Measurements from ENCODE around the gene COBL.
A peak's percentile ranks its signal among the peaks of the same experiment; 100 is the strongest.

Gene COBL

DNA sequence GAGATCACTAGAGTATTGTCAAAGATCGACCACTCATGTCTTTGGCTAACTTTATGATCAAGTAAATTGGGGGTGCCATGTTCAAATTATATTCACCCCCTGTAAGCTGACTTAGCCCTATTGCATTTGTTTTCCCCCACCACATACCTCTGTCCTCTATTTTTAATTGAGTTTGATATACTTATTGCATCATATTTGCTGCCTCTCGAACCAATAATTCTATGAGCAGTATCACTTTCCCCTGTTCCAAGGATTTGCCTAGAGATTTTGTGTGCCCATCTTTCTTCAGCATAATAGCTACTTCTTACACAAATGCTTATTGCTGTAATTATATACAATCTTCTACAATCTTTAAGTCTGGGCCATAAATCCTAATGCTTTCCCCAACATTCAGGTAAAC lies 245.2 kb downstream of the COBL start:
- no peak for DNase-seq

DNA sequence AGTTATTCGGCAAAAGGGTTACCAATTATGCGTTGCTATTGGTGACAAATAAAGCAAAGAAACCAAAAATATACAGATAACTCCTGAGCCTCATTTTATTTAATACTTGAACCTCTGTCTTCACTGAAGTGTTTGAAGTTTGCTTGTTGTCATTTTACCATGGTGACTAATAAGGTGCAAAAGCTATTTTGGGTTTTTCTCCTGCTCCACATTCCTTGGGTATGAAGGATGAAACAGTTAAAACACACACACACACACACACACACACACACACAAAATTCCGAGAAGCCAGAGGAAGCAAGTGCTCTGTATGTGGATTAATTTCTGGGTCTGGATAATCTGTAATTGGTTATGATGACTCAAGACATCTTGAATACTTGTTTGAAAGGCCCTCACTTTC lies 246.5 kb downstream of the COBL start:
- DNase-seq: no peak

GRCh38 chr7:51069411-51070083 lies 247.1 kb downstream of the COBL start:
- no peak for DNase-seq

DNA sequence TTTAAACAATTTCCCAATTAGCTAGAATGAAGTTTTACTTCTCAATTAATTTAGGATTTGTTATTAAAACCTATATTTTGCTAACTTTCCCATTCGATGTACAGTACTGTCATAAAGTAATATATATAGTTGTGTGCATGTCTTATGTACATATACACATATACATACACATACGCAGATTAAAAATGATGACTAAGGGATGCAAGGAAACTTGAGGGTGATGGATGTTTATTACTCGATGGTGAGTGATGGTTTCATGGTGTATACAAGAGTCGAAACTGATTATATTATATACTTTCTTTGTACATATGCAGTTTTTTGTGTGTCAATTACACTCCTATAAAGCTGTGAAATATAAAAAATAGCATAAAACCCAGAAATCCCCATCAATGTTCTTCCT lies 248.2 kb downstream of the COBL start:
- no peak for DNase-seq

- DNase-seq: peak; percentile 18 to 34
Measured at GRCh38 chr7:51067757-51068156, 248.9 kb downstream of the COBL start.

GRCh38 chr7:51067258-51067657 lies 249.4 kb downstream of the COBL start:
- DNase-seq: no peak

DNA sequence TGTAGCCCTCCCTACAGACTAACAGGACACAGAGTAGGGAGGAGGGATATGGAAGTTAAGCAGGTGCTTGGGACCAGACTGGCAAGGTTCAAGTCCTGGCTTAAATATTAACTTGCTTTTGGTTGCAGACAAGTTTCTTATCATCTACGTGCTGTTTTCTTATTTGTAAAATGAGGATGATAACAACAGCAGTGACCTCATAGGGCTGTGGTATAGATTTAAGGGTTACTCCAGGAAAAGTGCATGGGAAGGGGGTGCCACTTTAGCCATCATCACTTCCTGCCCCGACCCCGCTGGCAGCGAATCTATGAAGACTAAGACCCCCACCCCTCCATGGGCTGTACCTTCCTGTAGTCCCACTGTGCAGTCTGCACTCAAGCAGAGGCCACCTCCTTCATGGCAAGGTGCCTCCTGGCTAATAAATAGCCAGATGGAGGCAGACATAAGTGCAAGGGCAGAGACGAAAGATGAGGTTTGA lies 250.2 kb downstream of the COBL start:
- DNase-seq: no peak

GRCh38 chr7:51065766-51066165 lies 250.8 kb downstream of the COBL start:
- no peak for DNase-seq

DNA sequence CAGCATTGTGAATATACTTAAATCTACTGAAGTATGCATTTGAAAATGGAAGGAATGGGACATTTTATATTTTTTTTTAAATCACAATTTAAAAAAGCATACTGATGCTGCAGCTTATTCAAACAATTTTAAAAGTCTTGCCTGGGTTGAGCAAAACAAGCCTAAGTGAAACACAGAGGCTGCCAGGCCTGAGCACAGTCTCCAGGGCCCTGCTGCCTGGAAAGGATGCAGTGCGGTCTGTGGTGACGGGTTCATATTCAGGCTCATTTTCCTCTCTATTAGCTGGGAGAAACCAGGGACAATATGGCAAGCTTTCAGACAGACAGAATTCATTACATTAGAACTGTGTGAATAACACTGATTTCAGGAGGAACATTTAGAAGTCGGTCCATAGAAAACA lies 251.9 kb downstream of the COBL start:
- no peak for DNase-seq

GRCh38 chr7:51062222-51062987 lies 254.2 kb downstream of the COBL start:
- no peak for DNase-seq

DNA sequence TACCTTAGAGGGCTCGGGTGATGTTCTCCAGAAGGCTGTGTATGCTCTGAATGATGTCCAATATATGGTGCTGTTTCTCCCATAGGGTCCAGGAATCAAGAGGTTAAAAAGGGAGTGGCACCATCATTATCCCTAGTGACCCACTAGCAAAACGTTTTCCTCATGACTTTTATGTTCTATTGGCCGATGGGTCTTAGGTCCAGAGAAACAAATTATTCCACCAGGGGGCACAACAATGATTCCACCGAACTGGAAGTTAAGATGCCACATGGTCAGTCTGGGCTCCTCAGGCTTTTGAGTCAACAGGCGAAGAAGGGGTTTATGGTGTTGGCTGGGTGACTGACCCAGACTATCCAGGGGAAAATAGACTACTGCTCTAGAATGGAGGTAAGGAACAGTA lies 256.1 kb downstream of the COBL start:
- no peak for DNase-seq

GRCh38 chr7:51059504-51060142 lies 257.0 kb downstream of the COBL start:
- DNase-seq: no peak

GRCh38 chr7:51058764-51059163 lies 257.8 kb downstream of the COBL start:
- no peak for DNase-seq

DNA sequence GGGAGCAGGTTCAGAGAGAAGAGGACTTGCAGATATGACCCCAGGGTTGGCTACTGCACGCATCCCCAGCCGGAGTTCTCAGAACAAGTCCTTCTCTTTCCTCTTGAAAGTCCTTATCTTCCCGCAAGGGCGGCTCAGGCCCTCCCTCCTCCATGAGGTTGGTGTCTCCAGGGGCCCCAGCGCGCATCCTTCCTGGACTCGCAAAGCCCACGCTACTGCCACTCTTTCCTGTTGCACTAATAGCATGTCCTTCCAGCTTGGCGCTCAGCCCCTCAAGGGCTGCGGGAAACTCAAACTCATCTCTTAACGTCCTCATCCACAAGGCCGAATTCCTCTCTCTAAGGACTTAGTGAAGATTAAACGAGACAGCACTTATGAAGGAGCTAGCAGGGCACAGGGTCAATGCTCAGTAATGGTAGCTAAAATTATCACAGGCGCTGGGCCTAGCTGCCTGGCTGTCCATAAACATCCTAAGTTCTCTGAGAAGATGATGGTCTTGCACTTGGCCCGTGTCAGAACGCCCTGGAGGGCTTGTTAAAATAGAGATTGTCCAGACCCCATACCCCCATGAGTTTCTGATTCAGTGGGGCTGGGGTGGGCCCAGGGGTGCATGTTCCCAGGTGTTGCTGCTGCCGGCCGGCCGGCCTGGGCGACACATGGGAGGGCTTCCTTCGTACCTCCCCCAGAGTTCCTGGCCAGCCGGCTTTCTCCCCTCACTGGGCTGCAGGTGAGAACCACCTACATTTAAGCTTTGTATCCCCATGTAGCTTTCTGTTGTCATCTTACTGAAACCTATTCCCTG lies 261.4 kb downstream of the COBL start:
- DNase-seq: no peak

DNA sequence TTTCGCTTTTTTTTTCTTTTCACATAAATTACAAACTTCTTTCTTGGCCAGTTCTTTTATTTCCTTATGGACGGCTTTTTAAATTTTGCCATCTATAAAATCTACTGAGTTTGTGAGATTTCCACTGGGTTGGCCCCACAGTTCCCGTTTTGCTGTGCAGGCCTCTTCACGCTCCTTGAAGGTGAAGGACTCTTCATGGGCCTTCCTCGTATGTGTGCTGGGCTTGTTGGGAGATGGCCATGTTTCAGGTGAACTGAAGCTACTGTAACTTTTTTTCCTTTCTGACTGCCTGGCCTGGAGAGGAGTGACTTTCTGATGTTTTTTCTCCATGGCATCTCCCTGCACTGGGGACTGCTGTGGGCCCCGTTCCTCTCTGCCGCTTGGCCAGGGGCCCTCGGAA lies 262.4 kb downstream of the COBL start:
- DNase-seq: no peak

DNA sequence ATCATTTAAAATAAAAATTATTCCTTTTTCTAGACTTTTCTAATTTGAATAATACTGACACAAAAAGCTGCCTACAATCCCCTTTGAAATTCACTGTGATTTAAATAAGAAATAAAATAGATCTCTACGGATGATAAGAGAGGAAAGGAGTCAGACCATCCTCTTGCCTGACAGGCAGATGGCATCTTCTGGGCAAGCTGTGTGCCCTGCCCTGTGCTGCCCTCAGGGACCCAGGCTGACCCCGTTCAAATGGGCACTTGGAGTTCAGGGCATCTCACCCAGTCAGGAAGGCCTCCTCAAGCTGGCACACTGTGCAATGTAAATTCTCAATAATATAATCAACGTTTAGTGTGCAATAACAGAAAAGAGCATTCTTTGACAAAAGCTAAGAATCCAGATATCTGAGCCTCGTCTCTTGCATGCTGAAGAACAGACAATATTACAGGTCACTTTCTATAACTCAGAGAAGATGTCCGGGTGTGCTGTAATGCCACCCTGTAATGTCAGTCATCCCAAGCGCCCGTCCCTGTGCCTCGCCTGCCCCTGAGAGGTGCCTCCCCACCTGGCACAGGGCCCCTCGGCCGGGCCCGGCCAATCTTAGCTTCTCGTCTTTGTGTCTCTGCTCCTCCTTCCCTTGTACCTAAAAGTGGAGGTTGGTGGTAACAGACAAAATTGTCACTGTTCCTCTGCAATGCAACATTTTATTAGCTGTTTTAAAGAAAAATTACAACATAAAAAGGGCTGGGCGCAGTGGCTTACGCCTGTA lies 263.3 kb downstream of the COBL start:
- DNase-seq: no peak

- no peak for DNase-seq
Measured at GRCh38 chr7:51046482-51046881, 270.1 kb downstream of the COBL start.

- no peak for DNase-seq
Measured at GRCh38 chr7:51046103-51046466, 270.5 kb downstream of the COBL start.

- no peak for DNase-seq
Measured at GRCh38 chr7:51045319-51046102, 271.1 kb downstream of the COBL start.

- DNase-seq: no peak
Measured at GRCh38 chr7:51043461-51043860, 273.1 kb downstream of the COBL start.

DNA sequence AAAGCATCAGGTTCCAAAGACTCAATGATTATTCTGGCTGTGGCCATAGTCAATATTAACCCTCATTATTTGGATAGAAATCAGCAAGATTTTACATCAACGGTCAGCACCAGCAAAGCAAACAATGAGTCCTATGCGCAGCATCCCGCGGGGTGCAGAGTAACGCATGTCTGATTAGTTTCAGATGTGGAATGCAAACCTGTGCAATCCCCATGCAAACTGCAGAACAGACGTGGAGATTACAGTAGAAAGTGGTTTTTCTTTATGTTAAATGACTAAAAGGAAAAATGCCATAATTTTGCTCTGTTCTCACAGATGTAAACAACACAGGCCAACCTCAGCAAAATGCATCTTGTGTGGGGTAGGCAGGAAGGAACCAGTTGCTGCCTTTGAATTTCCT lies 275.8 kb downstream of the COBL start:
- DNase-seq: no peak

DNA sequence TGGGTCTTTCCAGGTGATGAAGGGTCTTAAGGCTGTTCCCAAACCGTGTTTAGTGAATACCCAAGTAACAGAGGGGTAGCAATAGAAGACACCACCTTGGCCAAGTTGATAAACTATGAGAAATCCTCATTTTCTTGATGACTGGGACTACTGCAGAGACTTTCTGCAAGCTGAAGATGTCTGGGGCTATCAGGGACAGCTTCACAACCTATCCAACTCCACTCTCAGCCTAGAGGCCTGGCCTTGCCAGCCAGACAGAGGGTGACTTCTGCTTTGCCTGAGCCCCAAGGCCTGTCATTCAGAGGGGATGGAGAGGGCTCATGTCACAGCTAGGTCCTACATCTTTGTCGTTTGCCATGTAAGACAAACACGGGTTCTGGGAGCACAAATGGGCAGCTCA lies 278.0 kb downstream of the COBL start:
- no peak for DNase-seq

Data from CD4-positive, alpha-beta T cell treated with Interleukin-4 for 1 hour (primary cell).